SU-DHL-6 (cell line): ENCODE data around the gene ADGRG7.

Experiments used
- H2AFZ ChIP-seq: fragments of 200-600 bp; sonication (generic); 2 replicates; pipeline ENCODE4 v1.6.1; 2014; ENCODE audit warnings: low read depth, mild to moderate bottlenecking, moderate library complexity, mixed read lengths, antibody characterized with exemption, low read length; ENCODE audit not compliant: severe bottlenecking
- H3F3A ChIP-seq: fragments of 200-600 bp; shearing (Covaris generic); 2 replicates; pipeline ENCODE4 v1.6.0; 2016; ENCODE audit warnings: antibody characterized with exemption, mild to moderate bottlenecking; ENCODE audit not compliant: insufficient read depth
- H3K27ac ChIP-seq: fragments of 200-600 bp; sonication (generic); 2 replicates; pipeline ENCODE4 v1.5.1; 2016; ENCODE audit warnings: low read depth, mild to moderate bottlenecking, low read length, moderate library complexity, mixed read lengths
- H3K27me3 ChIP-seq: fragments of 200-600 bp; sonication (generic), shearing (Covaris generic); 2 replicates; pipeline ENCODE4 v1.6.0; 2014; ENCODE audit warnings: mild to moderate bottlenecking, low read length
- H3K36me3 ChIP-seq: fragments of 200-600 bp; sonication (generic); 2 replicates; pipeline ENCODE4 v1.6.1; 2014; ENCODE audit warnings: mild to moderate bottlenecking, low read length, mixed read lengths
- H3K4me2 ChIP-seq: fragments of 300-600, 200-600 bp; shearing (Covaris generic), sonication (generic); 2 replicates; pipeline ENCODE4 v1.6.0; 2014; ENCODE audit warnings: low read length, low read depth, mild to moderate bottlenecking; ENCODE audit not compliant: poor library complexity, severe bottlenecking
- H3K4me3 ChIP-seq: fragments of 200-600 bp; sonication (generic); 2 replicates; pipeline ENCODE4 v1.5.1; 2014; ENCODE audit warnings: antibody characterized with exemption, low read length, mild to moderate bottlenecking, mixed read lengths; ENCODE audit not compliant: insufficient read depth, poor library complexity, severe bottlenecking
- H3K79me2 ChIP-seq: fragments of 200-600 bp; sonication (generic); 2 replicates; pipeline ENCODE4 v1.6.1; 2014; ENCODE audit warnings: mild to moderate bottlenecking, low read length, moderate library complexity; ENCODE audit not compliant: insufficient read depth
- H3K9ac ChIP-seq: fragments of 200-600 bp; sonication (generic); 2 replicates; pipeline ENCODE4 v1.7.0; 2014; ENCODE audit warnings: mild to moderate bottlenecking, low read length
- H3K9me2 ChIP-seq: fragments of 200-600 bp; sonication (generic); replicated peaks from 2 replicates; pipeline ENCODE4 v1.6.1; 2014; ENCODE audit warnings: low read length; ENCODE audit not compliant: insufficient read depth
- H3K9me3 ChIP-seq: fragments of 200-600 bp; sonication (generic); 2 replicates; pipeline ENCODE4 v1.6.1; 2014; ENCODE audit warnings: low read length, mixed read lengths; ENCODE audit not compliant: insufficient read depth
- H4K20me1 ChIP-seq: fragments of 200-600 bp; sonication (generic); 2 replicates; pipeline ENCODE4 v1.6.1; 2014; ENCODE audit warnings: low read depth, mild to moderate bottlenecking, antibody characterized with exemption, low read length, moderate library complexity, mixed read lengths
- CTCF ChIP-seq: fragments of 200-600 bp; sonication (generic); IDR thresholded peaks from one replicate; pipeline ENCODE4 v1.5.1; 2017; ENCODE audit warnings: antibody characterized with exemption, mild to moderate bottlenecking, low read length, moderate library complexity; ENCODE audit not compliant: insufficient read depth, poor library complexity, severe bottlenecking
- EZH2phosphoT487 ChIP-seq: fragments of 200-600 bp; sonication (generic), shearing (Covaris generic); conservative IDR thresholded peaks from 2 replicates; pipeline ENCODE4 v1.6.1; 2018; ENCODE audit warnings: mild to moderate bottlenecking, antibody characterized with exemption, low read length, moderate library complexity, mixed read lengths

Gene ADGRG7

DNA sequence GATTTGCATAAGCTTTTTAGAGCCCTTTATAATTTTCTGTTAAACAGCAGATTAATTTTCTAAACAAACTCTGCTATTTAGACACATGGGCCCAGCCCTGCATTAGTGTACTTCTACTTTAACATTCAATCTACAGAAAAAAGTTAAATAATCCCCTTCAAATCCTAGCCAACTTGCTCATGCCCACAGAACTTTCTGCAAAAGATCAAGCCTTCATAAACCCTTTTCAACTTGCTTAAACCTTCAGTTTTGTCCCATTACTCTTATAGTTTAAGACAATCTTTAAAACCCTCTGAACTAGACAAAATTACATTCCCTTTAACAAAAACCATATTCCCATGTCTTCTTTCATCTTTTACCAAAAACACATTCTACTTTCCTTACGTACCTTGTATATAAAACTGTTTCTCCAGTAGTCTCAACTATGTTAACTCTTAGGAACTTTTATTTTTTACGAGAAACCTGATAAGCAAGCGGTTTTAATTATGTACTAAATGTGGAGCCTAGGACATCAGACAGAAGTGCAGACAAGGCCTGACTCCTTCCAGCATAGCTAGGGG lies 25.2 kb upstream of the ADGRG7 start:
- no peak overlapping the region for H3K4me2 ChIP-seq
- no peaks in the 10 kb centered on the region for H3K79me2 ChIP-seq
- no peaks in the 10 kb centered on the region for H3K36me3 ChIP-seq
- no peak overlapping the region for H3K4me3 ChIP-seq
- H3K9me2 ChIP-seq, result no peaks in the 10 kb centered on the region
- no peak overlapping the region for H3K9ac ChIP-seq
- H4K20me1 ChIP-seq, result no peaks in the 10 kb centered on the region
- no peaks in the 10 kb centered on the region for H3K9me3 ChIP-seq
- H2AFZ ChIP-seq, result no peak overlapping the region
- TF ChIP-seq EZH2phosphoT487 (no peak), CTCF (no peak)
- H3K27ac ChIP-seq, result no peak overlapping the region
- H3F3A ChIP-seq, result no peaks in the 10 kb centered on the region
- H3K27me3 ChIP-seq, result no peaks in the 10 kb centered on the region

- H4K20me1 ChIP-seq, result no peaks in the 10 kb centered on the region
- no peak overlapping the region for H2AFZ ChIP-seq
- H3F3A ChIP-seq, result no peaks in the 10 kb centered on the region
- H3K27ac ChIP-seq, result no peak overlapping the region
- no peaks in the 10 kb centered on the region for H3K9me3 ChIP-seq
- no peaks in the 10 kb centered on the region for H3K36me3 ChIP-seq
- no peak overlapping the region for H3K4me3 ChIP-seq
- TF ChIP-seq EZH2phosphoT487 (no peak), CTCF (no peak)
- no peaks in the 10 kb centered on the region for H3K9me2 ChIP-seq
- no peaks in the 10 kb centered on the region for H3K27me3 ChIP-seq
- H3K79me2 ChIP-seq, result no peaks in the 10 kb centered on the region
- no peak overlapping the region for H3K9ac ChIP-seq
- H3K4me2 ChIP-seq, result no peak overlapping the region
These were observed 22.6 kb upstream of the ADGRG7 start for GRCh38 chr3:100586832-100587231.

DNA sequence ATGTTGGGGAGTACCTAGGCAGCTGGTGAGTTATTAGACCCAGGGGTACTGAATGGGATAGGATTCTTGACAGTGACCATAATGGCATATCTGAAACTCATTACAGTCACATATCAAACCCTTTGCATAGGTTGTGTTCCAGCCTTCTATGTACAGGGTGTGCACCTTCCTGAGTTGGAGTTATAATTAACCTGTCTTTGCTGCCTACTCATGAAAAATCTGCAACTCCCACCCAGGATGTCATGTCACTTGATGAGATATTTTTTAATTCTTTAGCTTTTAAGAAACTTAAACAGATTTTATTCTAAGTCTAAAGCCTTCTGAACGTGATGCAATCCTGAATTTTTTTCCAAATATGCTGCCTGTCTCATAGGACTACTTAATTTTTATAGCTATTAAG lies 21.1 kb upstream of the ADGRG7 start:
- Histone ChIP-seq H4K20me1 (no peaks in the 10 kb centered on the region), H3K27ac (no peak overlapping the region), H3K27me3 (no peaks in the 10 kb centered on the region), H3K9me2 (no peaks in the 10 kb centered on the region), H3K9me3 (no peaks in the 10 kb centered on the region), H3K36me3 (no peaks in the 10 kb centered on the region), H3K79me2 (no peaks in the 10 kb centered on the region), H2AFZ (no peak overlapping the region), H3F3A (no peaks in the 10 kb centered on the region), H3K4me2 (no peak overlapping the region), H3K9ac (no peak overlapping the region), H3K4me3 (no peak overlapping the region)
- no peak for TF ChIP-seq EZH2phosphoT487
- TF ChIP-seq CTCF, result no peak
